Subcutaneous abdominal adipose tissue (tissue), 5 donors: ENCODE measurements around the gene CSNK1G1.

Source experiments
- H3K27ac ChIP-seq: one replicate; pipeline ENCODE4 v1.7.0; 2013; ENCODE audit warnings: low read depth, mild to moderate bottlenecking, inconsistent platforms, low read length, moderate library complexity
- H3K27me3 ChIP-seq, 5 donors: one replicate each; pipeline ENCODE4 v1.7.0; 2013; ENCODE audit warnings: low read length in 5 of 5, inconsistent platforms in 1 of 5; ENCODE audit not compliant: control insufficient read depth in 5 of 5, insufficient read depth in 4 of 5
- H3K36me3 ChIP-seq, 5 donors: one replicate each; pipeline ENCODE4 v1.7.0; 2013; ENCODE audit warnings: low read length in 5 of 5; ENCODE audit not compliant: control insufficient read depth in 5 of 5, insufficient read depth in 5 of 5
- H3K4me1 ChIP-seq, 5 donors: one replicate each; pipeline ENCODE4 v1.7.0; 2013; ENCODE audit warnings: low read length in 5 of 5, mild to moderate bottlenecking in 3 of 5, moderate library complexity in 1 of 5; ENCODE audit not compliant: control insufficient read depth in 5 of 5, insufficient read depth in 5 of 5
- H3K4me3 ChIP-seq, 5 donors: one replicate each; pipeline ENCODE4 v1.7.0; 2013; ENCODE audit warnings: low read length in 5 of 5, low read depth in 1 of 5
- H3K9ac ChIP-seq, 5 donors: one replicate each; pipeline ENCODE4 v1.7.0; 2013; ENCODE audit warnings: low read length in 5 of 5, mild to moderate bottlenecking in 4 of 5, moderate library complexity in 3 of 5
- H3K9me3 ChIP-seq, 5 donors: one replicate each; pipeline ENCODE4 v1.7.0; 2013; ENCODE audit warnings: low read length in 5 of 5; ENCODE audit not compliant: control insufficient read depth in 5 of 5
- donor health status: healthy.
- donor health status: healthy.
- donor health status: healthy.
- donor health status: healthy.
- donor health status: healthy.

CSNK1G1 gene

GRCh38 chr15:64151727-64152506 is 204.1 kb downstream of the CSNK1G1 start, which contains the start of gene SNX22:
Gene SNX22, plus strand, starts transcription at chr15:64151731. Its CDS starts 45 bp downstream, at chr15:64151776.
- H3K9me3 ChIP-seq: no peaks in the 10 kb centered on the region
- H3K36me3 ChIP-seq: peaks cover 0 to 25% (median 21%) of the 10 kb centered on the region in 5 donors
- H3K27ac ChIP-seq: no peak within 1 kb of the TSS
- H3K4me1 ChIP-seq: peaks cover 2 to 39% (median 29%) of the 10 kb centered on the region in 5 donors
- peaks cover 0 to 17% (median 14%) of the 10 kb centered on the region in 5 donors for H3K27me3 ChIP-seq
- peak within 1 kb of the TSS in 4 of 5 donors; percentile 19 to 61 (median 50) for H3K4me3 ChIP-seq
- peak within 1 kb of the TSS in 1 of 5 donors; percentile 48 for H3K9ac ChIP-seq

DNA sequence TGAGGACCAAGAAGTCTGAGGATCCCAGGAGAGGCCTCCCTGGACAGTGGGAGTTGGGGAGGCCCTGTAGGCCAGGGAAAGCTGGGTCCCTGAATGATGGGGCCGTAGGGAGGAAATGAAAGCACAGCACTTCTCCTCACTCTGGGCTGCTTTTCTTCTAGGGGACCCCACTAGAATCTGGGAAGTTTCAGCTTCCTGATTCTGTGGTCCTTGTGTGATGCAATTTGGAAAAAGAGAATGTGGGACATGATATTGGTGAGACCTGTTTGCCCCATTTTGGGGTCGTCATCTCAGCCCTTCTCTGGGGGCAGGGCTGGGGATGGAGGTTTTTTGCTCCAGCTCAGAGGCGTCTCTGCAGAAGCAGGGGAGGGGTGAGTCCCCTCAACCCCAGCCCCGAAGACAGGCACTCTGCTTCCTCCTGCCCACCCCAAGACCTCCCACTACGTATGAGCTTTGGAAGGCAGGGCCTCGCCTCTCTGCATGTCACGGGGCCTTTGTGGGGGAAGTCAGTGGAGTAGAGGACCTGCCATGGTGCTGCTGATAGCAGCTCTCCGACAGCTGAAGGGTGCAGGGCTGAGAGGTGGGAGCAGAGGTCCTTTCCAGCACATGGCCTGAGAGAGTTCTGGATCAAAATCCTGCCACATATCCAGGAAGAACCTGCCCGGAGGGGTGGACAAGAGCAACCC is 205.9 kb downstream of the CSNK1G1 start:
- Histone ChIP-seq H3K4me1 (peaks cover 2 to 38% (median 32%) of the 10 kb centered on the region in 5 donors), H3K36me3 (peaks cover 0 to 16% (median 8%) of the 10 kb centered on the region in 5 donors), H3K27me3 (peaks cover 0 to 17% (median 14%) of the 10 kb centered on the region in 5 donors), H3K27ac (no peak overlapping the region), H3K9me3 (no peaks in the 10 kb centered on the region), H3K9ac (no peak overlapping the region), H3K4me3 (no peak overlapping the region)

GRCh38 chr15:64149424-64149823 is 206.5 kb downstream of the CSNK1G1 start:
- peaks cover 2 to 44% (median 38%) of the 10 kb centered on the region in 5 donors for H3K4me1 ChIP-seq
- no peaks in the 10 kb centered on the region for H3K9me3 ChIP-seq
- peaks cover 0 to 20% (median 10%) of the 10 kb centered on the region in 5 donors for H3K36me3 ChIP-seq
- H3K9ac ChIP-seq: no peak overlapping the region
- peaks cover 0 to 17% (median 14%) of the 10 kb centered on the region in 5 donors for H3K27me3 ChIP-seq
- H3K27ac ChIP-seq: no peak overlapping the region
- H3K4me3 ChIP-seq: no peak overlapping the region

DNA sequence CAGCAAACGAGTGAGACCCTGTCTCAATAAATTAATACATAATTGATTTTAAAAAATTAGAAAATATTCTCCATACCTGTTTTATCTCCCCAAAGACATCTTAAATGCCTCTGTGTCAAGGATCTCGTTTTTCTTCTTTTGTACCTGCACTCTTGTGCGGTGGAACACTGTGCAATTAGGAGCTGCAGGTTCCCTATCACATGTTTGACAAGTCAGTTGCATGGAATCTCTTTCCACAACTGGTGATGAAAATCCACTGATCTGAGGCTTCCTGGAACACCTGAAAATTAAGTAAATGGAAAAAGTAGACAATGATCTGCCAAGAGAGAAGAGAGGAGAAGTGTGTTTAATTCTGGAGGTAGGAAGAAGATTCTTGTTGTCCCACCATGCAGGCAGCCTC is 207.4 kb downstream of the CSNK1G1 start:
- no peak overlapping the region for H3K27ac ChIP-seq
- peaks cover 0 to 17% (median 14%) of the 10 kb centered on the region in 5 donors for H3K27me3 ChIP-seq
- H3K36me3 ChIP-seq: peaks cover 4 to 23% (median 16%) of the 10 kb centered on the region in 5 donors
- H3K9me3 ChIP-seq: no peaks in the 10 kb centered on the region
- no peak overlapping the region for H3K4me3 ChIP-seq
- H3K4me1 ChIP-seq: peaks cover 2 to 42% (median 37%) of the 10 kb centered on the region in 5 donors
- H3K9ac ChIP-seq: no peak overlapping the region

DNA sequence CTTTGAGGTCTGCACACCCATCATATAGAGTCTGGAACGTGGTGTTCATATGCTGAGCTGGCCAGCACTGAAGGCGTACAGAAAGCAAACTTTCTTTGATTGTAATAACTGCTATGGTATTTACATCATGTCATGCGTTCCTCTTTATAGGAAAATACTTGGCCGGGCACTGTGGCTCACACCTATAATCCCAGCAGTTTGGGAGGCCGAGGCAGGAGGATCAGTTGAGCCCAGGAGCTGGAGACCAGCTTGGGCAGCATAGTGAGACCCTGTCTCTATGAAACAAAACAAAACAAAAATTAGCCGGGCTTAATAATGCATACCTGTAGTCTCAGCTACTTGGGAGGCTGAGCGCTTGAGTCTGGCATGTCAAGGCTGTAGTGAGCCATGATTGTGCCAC is 207.8 kb downstream of the CSNK1G1 start:
- H3K9ac ChIP-seq: no peak overlapping the region
- peaks cover 0 to 16% (median 14%) of the 10 kb centered on the region in 5 donors for H3K27me3 ChIP-seq
- no peaks in the 10 kb centered on the region for H3K9me3 ChIP-seq
- H3K4me3 ChIP-seq: no peak overlapping the region
- peaks cover 2 to 39% (median 33%) of the 10 kb centered on the region in 5 donors for H3K4me1 ChIP-seq
- no peak overlapping the region for H3K27ac ChIP-seq
- H3K36me3 ChIP-seq: peaks cover 5 to 28% (median 19%) of the 10 kb centered on the region in 5 donors

DNA sequence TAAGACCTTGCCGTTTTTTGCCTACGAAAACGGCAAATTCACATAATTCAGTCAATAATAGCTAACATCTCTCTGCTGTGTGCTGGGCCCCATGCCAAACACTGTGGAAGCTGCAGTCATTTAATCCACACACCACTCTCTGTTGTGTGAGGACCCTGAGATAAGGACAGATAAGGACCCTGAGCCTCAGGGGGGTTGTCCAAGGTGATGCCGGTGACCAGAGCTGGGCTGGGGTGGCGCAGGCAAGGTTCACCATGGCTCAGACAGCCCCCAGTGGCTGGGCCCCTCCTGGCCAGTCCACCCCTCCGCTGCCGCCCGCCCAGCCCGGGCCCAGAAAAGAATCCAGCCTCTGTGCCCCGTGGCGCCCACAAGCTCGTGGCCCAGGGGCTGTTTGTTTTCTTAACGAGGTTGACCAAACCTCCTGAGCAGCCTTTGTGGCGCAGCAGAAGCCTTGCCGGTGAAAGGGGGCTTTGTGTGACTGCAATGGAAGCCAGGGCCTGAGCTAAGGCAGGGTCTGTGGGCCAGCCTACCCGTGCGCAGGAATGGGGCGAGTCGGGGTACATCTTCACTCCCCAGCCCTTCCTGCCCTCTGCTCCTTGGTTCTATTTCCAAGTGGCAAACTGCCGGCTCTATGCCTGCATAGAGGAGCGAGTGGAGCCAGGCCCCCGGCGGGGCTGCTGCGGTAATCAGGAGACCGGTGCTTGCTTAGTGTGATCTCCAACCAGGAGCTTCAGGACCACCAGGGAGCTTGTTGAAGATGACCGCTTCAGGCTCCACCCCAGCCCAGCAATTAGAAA is 208.9 kb downstream of the CSNK1G1 start:
- Histone ChIP-seq H3K36me3 (peaks cover 5 to 38% (median 25%) of the 10 kb centered on the region in 5 donors), H3K9me3 (no peaks in the 10 kb centered on the region), H3K4me1 (peaks cover 0 to 28% (median 22%) of the 10 kb centered on the region in 5 donors), H3K27me3 (peaks cover 0 to 5% (median 3%) of the 10 kb centered on the region in 5 donors), H3K27ac (no peak overlapping the region), H3K9ac (no peak overlapping the region), H3K4me3 (no peak overlapping the region)

DNA sequence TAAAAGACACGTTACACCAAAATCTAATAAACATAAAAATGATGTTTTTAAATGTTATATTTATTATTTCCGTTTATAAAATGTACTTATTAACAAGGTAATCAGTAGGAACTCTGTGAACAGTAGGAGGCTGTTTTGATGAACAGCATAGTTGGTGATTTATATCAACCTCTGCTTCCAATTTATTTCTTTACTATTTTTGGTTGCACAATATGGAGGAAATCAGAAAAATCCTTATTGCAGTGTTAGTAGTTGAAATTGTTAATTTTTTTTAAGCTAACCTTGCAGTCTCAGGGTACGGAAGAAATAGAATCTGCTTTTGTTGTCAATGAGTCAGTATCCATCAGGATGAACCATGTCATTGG is 209.5 kb downstream of the CSNK1G1 start:
- H3K27ac ChIP-seq: no peak overlapping the region
- H3K9ac ChIP-seq: no peak overlapping the region
- peaks cover 5 to 44% (median 31%) of the 10 kb centered on the region in 5 donors for H3K36me3 ChIP-seq

GRCh38 chr15:64146041-64146440 is 209.9 kb downstream of the CSNK1G1 start:
- Histone ChIP-seq H3K4me1 (peaks cover 0 to 24% (median 13%) of the 10 kb centered on the region in 5 donors), H3K9me3 (no peaks in the 10 kb centered on the region), H3K27me3 (no peaks in the 10 kb centered on the region), H3K4me3 (no peak overlapping the region), H3K27ac (no peak overlapping the region), H3K9ac (no peak overlapping the region), H3K36me3 (peaks cover 5 to 48% (median 34%) of the 10 kb centered on the region in 5 donors)

More for the DNA sequence above, 209.5 kb downstream of the CSNK1G1 start:
- Histone ChIP-seq H3K4me1 (peaks cover 0 to 23% (median 16%) of the 10 kb centered on the region in 5 donors), H3K9me3 (no peaks in the 10 kb centered on the region), H3K4me3 (no peak overlapping the region), H3K27me3 (no peaks in the 10 kb centered on the region)

DNA sequence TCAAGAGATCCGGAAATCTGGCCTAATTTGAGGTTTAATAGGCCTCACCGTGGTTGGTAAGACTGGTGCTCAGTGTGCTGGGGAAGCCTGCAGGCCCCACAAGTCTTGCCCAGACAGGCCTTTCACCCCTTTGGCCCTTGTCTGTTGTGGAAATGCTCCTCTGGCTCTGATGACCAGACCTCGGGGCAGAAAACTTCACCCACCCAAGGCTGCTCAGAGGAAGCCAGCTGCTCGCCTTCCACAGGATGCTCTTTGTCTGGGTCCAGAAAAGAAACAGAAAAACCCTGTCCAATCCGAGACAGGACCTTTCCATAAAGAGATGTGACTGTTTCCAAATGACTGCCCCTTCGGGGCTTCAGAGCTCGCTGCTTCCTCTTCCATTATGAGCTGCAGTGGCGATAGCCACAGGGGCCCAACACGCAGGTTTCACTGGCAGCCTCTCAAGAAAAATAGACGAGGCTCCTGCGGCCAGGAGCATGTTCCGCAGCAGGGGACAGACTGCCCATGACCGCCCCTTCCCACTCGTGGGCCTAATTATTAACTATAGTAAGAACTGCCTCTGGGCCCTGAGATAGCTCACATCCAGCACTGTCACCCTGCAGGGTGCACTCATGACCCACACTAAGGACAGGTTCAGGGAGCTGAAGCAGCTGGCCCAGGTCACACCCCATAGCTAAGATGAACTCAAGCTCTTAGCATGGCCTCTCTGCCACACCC is 211.2 kb downstream of the CSNK1G1 start:
- Histone ChIP-seq H3K9ac (no peak overlapping the region), H3K9me3 (no peaks in the 10 kb centered on the region), H3K36me3 (peaks cover 5 to 52% (median 36%) of the 10 kb centered on the region in 5 donors), H3K4me3 (no peak overlapping the region), H3K4me1 (peaks cover 0 to 17% (median 8%) of the 10 kb centered on the region in 5 donors), H3K27me3 (no peaks in the 10 kb centered on the region), H3K27ac (no peak overlapping the region)
